HG02763 (cell line): ENCODE results near the gene SAXO2.
"Not testable (repeated sequence)": the region's sequence is repeated elsewhere in the genome, so short reads cannot be mapped to it uniquely, and the experiment has no call there.

Experiments
- ATAC-seq: cut with Tn5 transposase; IDR thresholded peaks from one replicate; pipeline ENCODE4 v1.9.1; 2021; ENCODE audit warnings: mild to moderate bottlenecking, moderate library complexity; ENCODE audit not compliant: unreplicated experiment

The SAXO2 gene

DNA sequence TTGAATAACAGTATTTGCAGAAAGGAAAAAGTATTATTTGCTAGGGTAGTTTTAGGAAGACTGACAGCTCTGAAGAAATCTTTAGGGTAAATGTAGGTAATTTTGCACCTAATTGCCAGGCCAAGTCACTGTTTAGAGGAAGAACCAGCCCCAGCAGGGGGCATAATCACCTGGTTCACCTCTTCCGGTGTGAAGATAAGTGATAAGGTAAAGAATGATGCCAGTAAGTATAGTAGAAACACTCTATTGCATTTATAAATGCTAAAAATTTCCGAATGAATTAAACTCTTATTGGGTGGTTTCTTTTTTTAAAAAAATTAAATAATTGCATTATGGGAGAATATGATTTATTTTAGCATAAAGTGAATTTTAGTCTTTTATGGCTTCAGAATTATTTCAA lies 21.8 kb downstream of the SAXO2 start:
- not testable (repeated sequence) for ATAC-seq

DNA sequence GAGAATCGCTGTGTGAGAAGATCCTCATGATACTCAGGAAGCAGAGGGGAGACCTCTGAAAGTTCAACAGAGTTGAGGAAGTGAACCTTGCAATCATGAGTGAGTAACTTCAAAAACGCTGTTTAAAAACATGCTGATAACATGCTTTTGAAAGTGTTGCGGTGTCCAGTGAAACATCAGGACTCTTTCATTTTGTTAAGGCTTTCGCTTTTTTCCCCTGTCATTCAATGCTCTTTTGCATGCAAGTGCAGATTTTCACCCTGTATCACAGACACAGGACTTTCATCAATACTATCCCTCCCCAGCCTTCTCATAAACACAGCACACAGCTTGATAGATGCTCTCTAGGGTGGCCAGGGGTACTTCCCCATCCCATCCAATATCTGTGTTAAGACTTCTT lies 23.9 kb downstream of the SAXO2 start:
- peak; percentile 88 for ATAC-seq

DNA sequence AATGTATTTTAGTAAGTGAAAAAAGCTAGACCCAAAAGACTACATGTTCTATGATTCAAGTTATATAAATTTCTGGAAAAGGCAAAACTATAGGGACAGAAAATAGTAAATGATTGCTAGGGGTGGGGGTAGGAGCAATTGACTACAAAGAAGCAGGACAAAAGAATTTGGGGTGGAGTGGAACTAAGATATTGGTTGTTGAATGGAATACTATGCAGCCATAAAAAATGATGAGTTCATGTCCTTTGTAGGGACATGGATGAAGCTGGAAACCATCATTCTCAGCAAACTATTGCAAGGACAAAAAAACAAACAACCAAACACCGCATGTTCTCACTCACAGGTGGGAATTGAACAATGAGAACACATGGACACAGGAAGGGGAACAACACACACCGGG lies 25.6 kb downstream of the SAXO2 start:
- ATAC-seq: not testable (repeated sequence)

DNA sequence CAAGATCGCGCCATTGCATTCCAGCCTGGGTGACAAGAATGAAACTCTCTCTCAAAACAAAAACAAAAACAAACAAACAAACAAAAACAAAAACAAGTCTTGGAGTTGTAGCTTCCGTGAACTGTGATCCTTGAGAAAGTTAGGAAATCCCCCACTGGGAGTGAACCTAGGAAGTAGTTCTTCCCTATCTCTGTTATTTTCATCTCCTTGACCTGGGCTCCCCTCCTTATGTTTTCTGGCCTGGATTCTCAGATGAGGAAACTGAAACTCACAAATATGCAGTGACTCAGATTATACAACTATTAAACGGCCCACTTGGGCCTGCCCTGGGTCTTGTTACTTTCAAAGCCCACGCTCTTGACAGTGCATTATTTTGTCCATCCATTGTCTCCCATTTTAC lies 29.7 kb downstream of the SAXO2 start:
- ATAC-seq: no peak

DNA sequence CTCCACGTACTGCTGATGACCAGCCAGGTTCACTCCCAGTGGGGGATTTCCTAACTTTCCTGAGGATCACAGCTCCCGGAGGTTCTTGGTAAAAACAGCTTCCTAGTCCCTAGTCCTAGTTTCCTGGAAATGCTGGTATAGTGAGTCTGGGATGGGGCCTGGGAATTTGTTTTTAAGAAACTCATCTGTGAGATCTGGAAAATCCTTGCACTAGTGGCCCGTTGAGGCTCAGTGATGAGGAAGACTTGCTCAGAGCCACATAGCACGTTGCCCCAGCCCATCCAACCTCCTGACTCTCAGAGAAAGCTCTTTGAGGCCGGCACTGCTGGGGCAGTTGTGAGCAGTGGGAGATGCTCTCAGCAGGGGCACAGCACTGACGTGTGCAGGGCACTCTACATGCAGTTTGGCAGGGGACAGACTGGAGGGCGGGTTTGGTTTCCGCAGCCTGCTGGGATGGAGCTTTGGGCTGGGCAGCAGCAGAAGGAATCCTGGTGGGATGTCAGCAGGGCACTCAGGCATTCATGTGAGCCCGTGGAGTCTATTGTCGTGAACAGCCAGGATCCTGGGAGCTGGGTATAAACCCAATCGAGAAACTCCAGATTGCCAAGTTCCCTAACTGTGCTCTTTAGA lies 31.6 kb downstream of the SAXO2 start:
- no peak for ATAC-seq

DNA sequence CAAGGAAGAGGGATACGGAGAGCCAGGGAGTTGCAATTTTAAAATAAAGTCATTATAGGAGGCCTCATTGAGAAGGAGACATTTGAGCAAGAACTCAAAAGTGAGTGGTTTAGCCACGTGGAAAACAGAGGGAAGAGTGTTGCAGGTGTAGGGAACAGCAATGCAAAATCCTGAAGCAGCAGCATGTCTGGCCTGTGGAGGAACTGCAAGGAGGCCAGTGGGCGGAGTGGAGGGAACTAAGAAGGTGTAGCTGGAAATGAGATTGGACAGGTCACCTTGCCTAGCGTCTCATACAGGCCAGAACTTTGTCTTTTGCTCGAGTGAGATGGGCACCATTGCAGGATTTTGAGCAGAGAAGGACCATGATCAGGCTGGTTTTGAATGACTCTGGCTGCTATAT lies 34.9 kb downstream of the SAXO2 start:
- ATAC-seq: no peak

DNA sequence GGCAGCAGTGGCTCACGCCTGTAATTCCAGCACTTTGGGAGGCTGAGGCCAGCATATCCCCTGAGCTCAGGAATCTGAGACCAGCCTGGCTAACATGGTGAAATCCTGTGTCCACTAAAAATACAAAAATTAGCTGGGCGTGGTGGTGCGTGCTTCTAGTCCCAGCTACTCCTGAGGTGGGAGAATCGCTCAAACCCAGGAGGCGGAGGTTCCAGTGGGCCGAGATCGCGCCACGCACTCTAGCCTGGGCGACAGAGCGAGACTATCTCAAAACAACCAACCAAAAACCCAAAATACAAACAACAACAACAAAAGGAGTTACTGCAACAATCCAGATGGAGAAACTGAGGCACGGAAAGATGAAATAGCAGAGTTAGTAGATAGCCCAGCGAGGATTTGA lies 35.4 kb downstream of the SAXO2 start:
- no peak for ATAC-seq

DNA sequence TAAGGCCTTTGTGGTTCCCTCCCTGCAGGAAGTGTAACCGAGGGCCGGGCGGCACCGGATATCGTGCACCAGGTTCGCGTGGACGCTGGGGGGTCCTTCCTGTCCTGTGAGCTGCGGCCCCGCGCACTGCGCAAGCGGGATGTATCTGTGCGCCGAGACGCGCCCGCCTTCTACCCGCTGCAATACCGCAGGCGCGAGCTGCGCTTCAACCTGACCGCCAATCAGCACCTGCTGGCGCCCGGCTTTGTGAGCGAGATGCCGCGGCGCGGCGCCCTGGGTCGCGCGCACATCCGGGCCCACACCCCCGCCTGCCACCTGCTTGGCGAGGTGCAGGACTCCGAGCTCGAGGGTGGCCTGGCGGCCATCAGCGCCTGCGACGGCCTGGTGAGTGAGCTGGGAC lies 35.9 kb downstream of the SAXO2 start:
- ATAC-seq: no peak

DNA sequence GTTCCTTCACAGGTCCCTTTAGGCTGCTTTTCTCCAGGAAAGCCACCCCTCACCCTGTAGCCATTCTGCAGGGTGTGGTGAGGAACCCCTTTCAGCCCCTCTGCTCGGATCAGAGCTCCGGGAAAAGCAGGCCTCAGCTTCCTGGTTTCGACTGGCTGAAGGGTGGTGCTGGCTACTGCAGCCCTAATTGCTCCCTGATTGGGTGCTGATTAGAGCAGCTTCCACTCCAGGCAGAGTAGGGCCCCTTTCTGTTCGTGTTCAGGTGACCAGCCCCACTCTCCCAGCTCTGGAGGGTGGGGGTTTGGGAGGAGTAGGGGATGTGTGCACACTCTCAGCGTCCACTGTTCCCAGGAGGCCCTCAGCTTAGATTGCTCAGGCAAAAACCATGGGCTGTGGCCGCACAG lies 36.9 kb downstream of the SAXO2 start:
- not testable (repeated sequence) for ATAC-seq

DNA sequence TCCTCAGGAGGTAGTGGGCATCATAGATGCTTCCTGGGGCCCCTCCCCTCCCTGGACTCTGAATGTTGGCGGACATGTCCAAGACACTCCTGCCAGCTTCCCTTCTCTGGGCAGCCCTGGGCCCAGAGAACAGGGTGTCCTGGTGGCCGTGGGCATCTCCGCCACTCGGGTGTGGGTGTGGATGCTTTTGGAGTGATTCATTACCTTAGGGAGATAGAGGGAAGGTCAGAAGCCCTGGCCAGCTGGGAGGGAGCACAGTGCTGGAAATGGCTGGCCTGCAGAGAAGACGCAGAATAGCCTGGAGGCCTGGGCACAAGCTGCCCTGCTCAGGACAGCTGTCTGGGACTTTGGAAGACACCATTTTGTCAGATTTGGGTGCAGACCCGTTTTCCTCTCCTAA lies 37.7 kb downstream of the SAXO2 start:
- ATAC-seq: not testable (repeated sequence)

DNA sequence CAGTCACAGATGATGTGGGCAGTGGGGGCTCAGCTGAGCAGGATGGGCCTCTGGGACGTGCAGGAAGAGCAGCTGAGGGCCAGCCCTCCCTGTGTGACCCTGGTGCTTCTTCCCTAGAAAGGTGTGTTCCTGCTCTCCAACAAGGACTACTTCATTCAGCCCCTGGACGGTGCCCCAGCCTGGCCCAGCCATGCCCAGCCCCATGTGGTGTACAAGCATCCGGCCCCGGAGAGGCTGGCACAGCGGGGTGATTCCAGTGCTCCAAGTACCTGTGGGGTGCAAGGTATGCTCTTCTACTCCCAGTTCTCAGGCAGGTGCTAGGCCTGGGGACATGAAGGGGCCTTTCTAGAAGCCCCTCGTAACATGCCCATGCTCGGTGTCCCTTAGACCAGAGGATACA lies 38.3 kb downstream of the SAXO2 start:
- ATAC-seq: no peak

DNA sequence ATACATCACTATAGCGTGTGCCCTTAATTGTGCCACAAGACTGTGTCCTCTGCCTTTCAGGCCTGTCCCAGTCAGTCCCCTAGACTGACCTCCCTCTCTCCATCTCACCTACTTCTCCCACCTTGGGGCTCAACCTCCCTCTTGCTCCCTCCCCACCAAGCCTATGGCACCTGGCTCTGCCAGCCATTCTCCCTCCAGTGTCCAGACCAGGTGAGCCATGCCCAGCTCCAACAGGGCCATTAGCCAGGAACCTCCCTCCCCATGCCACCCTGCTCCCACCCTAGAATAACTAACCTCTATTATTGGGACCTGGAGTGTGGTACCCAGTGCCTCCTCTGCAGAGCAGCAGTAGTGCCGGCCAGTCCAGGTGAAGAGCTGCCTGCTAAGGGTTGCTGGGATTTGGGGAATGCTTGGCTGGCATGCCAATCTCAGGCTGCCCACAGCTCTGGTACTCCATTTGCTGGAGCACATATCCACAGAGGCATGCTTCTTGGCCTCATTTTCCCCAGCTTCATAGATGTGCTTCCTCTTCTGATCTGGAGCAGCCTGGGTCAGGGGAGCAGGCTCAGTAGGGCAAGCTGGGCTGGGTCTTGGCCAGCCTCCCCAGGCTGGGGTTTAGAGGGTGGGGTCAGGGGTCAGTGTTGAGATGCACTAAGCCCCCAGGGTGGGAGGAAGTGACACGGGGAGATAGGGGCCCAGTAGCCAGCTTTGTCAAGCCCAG lies 38.8 kb downstream of the SAXO2 start:
- ATAC-seq: no peak

DNA sequence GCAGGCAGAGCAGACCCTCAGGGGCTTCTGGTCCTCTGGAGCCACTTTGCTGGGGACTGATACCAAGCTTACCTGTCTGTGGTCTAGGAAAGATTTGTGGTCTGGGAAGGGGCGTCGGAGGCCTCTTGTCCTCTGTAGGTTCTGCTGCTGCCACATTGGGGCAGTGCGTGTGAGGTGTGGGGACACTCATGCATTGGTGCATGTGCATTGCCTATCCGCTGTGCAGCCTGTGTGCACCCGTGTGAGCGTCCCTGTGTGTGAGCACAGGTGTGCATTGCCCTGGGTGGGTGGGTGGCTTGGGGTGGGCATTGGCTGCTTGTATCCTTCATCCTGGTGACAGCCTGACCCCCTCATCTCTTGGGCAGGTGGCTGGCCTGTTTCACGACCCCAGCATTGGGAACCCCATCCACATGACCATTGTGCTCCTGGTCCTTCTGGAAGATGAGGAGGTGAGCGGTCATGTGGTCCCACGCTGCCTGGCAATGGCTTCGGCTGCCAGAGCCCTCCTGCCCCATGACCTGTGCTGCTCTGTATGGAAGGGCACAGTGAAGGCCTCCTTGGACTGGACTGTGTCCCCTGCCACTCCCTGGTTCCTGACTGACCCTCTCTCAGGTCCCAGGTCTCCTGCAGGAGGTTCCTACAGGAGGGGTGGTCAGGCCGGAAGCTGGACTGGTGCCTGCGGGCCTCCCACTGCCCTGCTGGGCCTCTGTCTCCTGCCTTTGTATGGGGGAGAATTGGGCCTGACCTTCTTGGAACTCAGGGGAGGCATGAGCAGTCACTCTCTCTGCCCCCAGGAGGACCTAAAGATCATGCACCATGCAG lies 41.5 kb downstream of the SAXO2 start:
- no peak for ATAC-seq

DNA sequence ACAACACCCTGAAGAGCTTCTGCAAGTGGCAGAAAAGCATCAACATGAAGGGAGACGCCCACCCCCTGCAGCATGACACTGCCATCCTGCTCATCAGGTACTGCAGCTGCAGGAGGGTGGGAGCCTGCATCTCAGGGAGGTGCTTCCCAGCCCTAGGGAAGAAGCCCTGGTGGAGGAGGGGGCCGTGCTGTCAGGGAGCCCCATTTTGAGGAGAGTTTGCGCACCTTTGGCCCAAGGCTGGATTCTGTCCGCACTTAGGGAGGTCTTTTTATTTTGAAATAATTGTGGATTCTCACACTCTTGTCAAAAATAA lies 42.1 kb downstream of the SAXO2 start:
- no peak for ATAC-seq

DNA sequence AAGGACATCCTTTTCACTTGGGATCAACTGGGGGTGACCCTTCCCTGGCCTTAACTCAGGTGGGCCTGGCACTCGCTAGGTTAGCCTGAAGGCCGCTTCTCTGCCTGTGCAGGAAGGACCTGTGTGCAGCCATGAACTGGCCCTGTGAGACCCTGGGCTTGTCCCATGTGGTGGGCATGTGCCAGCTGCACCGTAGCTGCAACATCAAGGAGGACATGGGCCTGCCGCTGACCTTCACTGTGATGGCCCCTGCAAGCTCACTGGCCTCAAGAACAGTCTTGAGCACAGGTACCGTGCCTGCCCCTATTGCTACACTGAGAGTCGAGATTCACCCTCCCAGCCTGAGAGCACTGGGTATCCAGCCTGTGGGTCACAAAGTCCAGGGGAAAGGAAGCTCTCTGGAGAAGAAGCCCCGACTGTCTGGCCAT lies 43.0 kb downstream of the SAXO2 start:
- no peak for ATAC-seq

DNA sequence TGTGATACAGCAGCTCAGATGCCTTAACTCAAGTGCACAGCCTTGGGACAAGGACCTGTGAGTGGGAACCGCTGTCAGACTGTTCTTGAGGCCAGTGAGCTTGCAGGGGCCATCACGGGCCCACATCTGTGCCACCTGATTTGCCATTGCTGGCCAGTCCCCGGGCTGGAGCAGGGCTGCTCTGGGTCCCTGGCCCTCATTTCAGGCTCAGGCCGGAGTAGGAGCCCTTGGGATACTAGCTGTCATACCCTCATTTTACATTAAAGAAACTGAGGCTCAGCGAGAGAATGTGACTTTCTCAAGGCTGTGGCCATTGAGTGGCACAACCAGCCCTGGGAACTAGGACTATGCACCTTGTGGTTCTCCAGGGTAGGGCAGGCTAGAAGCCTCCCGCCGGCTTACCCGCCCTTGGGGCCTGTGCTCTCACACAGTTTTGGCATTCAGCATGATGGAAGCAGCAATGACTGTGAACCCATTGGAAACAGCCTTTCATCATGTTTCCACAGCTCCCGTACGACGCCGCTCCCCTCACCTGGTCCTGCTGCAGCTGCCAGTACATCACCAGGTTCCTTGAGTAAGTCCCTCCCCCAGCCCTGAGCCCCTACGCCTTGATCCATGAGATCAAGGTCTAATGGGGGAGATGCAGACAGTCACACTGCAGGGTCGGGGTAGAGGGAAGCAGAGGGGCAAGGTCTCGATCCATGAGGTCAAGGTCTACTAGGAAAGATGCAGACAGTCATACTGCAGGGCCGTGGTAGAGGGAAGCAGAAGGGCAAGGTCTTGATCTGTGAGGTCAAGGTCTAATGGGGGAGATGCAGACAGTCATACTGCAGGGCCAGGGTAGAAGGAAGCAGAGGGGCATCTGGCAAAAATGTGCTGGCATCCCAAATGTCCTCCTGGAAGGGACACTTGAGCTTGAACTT lies 44.4 kb downstream of the SAXO2 start:
- no peak for ATAC-seq

DNA sequence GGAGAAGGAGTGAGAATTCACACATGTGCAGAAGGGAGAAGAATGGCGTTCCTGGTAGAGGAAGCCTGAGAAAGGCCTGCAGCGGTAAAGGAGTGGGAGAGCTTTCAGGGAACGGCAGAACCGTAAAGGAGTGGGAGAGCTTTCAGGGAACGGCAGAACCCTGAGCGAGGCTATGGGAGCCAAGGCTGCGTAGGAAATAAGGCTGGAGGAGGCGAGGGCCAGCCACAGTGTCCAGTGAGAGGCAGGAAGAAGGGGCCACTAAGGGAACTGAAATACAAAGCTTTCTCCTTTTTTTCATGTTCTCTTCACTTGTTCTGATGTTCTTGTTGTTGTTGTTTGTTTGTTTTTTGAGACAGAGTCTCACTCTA lies 45.1 kb downstream of the SAXO2 start:
- no peak for ATAC-seq

DNA sequence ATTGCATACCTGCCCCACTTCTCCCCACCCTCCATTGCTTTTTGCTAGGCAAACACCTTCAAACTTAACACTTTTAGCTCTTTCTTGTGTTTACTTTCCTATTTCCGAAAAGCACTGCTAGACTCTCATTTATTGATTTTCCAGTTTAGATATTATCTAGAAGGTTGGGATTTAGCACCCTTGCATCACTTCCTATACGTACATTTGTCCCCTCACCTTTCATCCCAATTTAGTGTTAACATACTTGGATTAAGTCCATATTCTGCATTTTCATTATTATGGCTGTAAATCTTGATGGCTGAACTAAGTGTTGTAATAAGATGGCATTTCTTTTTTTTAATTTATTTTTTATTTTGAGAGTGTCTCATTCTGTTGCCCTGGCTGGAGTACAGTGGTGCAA lies 47.2 kb downstream of the SAXO2 start:
- ATAC-seq: no peak

DNA sequence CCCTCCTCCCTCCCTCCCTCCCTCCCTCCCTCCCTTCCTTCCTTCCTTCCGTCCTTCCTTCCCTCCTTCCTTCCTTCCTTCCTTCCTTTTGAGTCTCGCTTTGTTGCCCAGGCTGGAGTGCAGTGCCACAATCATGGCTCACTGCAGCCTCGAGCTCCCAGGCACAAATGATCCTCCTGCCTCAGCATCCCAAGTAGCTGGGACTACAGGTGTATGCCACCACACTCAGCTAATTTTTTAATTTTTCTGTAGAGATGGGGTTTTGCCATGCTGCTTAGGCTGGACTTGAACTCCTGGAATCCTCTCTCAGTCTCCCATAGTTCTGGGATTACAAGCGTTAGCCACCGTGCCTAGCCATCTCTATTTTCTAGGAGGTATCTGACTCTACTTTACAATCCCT lies 48.7 kb downstream of the SAXO2 start:
- ATAC-seq: not testable (repeated sequence)

DNA sequence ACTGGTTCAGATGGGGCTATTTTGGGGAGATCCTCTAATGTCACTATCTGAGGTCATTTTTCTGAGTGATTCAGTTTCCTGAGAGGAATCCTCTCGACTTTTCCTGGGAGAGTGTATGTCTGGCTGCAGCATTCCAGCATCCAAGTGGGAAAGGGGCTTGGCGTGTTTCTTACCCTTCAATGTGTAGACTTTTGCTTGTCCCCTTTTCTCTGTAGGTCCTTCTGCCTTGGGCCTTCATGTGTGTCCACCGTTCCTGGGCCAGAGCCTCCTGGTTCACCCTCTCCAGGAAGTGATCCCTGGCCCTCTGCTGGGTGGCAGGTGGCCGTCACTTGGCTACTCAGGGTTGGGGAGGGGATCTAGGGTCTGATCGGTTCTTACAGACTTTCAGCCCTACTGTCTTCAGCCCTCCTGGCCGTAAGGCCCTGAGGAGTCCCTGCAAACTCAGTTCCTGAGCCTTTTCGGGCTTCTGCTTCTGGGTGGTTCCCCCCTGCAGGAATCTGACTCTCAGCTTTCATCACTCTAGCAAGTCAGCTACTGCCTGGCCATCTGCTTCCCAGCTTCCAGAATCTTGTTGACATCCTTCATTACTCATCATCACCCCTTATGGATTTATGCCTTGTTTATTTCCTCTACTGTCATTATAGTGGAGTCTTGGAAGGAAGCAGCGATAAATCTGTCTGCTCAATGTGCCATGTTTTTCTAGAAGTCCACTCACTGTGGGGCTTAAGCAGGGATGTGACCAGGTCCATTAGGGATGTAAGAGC lies 50.1 kb downstream of the SAXO2 start:
- ATAC-seq: no peak
